Retina (tissue), 1 donor: Measurements from ENCODE around the gene LMNTD2.

Experiments
- DNase-seq: peaks from one replicate; pipeline ENCODE4 v3.0.0-alpha.2; 2016

LMNTD2 gene

DNA sequence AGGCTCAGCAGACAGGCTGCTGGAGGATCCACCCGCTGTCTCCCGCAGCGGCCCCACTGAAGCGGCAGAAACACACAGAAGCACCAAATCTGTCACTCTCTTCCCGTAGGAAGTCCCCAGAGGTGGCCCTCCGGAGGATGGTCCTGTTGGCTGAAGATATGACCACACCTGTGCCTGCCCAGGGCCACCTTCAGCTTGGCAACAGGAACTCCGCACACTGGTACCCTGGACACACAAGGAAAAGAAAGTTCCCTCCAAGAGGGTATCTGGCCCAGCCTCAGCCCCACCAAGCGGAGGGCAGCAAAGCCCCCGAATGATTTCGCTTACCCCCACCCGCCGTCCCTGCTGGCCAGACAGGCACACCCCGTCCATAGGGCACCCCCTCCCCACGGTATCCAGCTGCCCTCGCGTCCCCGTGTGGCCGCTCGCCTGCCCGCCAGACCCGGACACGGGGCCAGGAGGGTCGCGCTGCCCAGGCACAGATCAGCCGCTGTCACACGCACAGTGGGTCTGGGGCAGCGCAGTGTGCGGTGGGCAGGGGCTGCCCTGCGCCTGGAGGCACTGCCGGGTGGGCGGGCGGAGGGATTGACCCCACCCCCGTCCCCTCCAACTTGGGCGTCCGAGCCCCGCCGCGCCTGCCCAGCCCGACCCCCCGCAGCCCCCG, 7.2 kb upstream of the LMNTD2 start:
- peak; percentile 55 for DNase-seq

DNA sequence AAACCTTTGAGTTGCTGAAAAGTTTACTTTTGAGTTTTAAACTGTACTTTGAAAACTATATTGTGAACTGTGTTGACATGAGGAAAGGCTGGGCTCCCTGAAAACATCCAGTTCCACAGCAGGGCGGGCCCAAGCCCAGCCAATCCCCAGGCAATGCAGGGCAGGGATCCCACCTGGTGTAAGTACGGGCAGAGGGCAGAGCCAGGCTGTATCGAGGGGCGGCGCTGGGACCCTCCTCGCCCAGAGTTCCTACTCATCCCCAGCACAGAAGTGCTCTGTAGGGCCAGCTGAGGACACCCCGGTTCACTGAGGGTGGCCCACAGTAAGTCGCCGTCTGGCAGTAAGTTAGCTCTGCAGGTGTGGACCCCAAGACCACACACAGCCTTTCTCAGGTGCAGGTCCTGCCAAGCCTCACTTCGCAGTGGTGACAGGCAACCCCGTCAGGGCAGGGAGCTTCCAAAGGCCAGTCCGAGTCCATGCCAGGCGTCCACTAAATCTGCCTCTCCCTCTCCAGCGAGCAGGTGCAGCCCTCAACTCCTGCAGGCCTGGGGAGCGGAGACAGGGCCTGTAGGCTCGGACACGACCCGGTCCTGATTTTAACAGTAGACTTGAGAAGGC, 6.6 kb upstream of the LMNTD2 start:
- DNase-seq: no peak

DNA sequence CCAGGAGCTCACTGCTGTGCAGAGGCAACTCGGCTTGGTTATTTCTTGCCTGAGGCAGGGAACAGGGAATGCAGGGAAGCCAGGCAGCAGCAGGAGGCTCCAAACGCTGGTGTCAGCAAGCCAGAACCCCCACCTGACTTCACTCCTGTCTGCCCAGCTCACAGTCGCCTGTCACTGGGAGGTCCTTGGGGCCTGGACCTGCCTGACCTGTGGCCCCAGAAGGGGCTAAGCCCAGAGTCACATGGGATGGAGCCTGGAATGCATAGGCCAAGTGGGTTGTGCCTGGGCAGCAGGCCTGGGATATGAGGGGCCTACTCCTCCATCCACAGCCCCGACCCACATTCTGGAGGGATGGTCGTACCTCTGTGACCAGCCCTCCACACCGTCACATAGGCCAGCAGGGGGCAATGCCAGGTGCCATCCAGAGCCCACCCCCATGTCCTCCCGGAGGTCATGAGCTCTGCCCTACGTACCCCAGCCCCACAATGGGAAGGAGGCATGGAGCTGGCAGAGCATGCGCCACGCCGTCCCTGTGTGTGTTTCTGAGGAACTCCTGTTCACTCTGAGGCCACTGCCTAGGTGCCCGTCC, 5.5 kb upstream of the LMNTD2 start:
- no peak for DNase-seq

DNA sequence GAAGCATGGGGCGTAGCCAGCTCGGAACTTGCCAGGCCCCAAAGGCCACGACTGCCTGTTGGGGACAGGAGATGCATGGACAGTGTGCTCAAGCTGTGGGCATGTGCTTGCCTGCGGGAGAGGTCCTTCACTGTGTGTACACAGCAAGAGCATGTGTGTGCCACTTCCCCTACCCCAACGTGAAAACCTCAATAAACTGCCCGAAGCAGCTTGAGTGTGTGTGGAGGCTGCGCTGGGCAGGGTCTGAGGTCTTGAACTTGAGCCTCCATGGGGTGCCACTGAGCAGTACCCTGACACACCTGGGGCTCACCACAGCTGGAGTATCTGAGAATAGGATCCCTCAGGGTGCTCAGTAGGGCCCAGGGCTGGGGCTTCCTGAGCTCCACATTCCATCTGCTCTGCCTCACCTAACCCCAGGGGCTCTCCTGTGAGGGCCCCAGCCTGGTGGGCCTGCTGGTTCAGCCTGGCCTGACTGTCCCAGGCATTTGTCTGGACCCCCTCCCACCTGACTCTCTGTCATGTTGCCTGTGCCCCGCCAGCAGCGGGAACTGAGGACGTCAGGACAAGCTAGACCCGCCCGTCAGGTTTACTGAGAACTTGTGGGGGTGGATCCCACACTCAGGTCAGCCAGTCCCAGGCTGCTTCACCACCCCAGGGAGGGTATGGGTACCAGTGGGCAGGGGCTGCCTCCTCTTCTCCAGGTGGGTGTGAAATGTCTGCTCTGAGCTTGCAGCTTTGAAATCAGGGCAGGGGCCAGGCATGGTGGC, 3.5 kb upstream of the LMNTD2 start:
- no peak for DNase-seq

DNA sequence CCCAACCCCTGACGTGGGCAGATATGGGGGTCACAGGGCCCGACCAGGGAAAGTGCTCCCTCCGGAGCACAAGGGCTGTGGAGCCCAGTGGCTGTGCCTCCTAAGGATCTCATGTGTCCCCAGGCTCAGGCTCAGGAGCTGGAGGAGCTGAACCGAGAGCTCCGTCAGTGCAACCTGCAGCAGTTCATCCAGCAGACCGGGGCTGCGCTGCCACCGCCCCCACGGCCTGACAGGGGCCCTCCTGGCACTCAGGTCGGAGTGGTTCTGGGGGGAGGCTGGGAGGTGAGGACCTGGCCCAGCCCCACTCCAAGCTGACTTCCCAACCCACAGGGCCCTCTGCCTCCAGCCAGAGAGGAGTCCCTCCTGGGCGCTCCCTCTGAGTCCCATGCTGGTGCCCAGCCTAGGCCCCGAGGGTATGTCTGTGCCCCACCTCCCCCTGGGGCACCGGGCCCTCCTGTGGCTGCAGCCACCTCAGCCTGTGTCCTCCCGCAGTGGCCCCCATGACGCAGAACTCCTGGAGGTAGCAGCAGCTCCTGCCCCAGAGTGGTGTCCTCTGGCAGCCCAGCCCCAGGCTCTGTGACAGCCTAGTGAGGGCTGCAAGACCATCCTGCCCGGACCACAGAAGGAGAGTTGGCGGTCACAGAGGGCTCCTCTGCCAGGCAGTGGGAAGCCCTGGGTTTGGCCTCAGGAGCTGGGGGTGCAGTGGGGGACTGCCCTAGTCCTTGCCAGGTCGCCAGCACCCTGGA, 2.7 kb upstream of the LMNTD2 start:
- no peak for DNase-seq

DNA sequence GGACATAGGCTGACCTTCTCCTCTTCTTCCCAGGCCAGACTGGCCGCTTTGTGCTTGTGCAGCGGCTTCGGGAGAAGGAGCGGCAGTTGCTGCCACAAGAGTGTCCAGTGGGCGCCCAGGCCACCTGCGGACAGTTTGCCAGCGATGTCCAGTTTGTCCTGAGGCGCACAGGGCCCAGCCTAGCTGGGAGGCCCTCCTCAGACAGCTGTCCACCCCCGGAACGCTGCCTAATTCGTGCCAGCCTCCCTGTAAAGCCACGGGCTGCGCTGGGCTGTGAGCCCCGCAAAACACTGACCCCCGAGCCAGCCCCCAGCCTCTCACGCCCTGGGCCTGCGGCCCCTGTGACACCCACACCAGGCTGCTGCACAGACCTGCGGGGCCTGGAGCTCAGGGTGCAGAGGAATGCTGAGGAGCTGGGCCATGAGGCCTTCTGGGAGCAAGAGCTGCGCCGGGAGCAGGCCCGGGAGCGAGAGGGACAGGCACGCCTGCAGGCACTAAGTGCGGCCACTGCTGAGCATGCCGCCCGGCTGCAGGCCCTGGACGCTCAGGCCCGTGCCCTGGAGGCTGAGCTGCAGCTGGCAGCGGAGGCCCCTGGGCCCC, 1.6 kb upstream of the LMNTD2 start:
- DNase-seq: no peak

DNA sequence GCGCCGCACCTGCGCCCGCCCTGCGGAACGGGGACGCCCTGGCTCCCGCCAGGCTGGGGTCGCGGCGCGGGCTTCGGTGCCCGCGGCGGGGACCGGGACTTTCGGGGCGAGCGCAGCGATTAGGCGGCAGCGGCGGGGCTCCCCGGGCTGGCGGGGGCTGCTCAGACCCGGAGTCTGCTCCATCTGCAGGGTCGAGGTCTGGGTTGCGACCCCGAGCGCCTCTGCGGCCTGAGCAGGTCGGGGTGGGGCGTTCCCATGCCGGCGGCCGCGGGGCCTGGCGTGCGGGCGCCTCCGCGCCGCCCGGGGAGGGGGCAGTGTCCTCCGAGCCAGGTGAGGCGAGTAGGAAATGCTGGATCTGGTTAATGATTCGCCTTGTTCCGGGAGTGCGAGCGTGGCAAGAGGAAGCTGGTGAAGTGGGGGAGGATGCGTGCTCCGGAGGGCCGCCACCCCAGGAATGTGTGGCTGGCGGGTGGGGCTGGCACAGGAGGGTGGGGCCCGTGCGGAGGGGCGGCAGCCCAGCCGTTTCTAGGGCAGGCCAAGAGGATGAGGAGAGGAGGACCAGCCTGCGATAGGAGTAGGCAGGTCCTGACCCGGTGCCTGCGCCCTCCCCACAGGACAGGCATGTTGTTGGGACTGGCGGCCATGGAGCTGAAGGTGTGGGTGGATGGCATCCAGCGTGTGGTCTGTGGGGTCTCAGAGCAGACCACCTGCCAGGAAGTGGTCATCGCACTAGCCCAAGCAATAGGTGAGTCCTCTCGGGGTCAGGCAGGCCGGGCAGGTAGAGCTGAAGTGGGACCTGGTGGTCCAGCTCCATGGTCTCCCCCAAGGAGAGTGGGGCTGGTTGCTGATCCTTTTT, 838 bp upstream of the LMNTD2 start:
- DNase-seq: no peak

DNA sequence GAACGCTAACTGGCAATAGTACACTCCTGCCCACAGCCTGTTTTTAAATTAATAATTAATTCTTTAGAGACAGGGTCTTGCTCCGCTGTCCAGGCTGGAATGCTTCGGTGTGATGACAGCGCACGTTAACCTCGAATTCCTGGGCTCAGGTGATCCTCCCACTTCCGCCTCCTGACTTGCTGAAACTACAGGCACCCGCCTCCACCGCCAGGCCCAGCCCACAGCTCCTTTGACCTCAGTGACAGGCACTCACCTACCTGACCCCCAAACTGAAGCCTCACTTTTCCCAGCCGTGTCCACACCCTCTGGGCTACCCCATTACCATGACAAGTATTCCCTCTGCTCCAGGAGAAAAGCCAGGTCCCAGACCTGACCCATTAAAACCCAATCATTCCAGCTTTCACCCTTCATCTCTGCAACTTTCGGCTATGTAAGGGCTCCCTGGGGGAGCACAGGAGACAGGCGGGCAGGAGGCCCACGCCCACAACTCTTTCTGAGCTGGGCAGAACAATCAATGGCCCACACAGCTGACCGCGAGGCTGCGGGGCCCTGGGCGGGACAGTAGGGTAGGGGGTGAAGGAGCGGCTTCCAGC, 730 bp downstream of the LMNTD2 start:
- DNase-seq: no peak

DNA sequence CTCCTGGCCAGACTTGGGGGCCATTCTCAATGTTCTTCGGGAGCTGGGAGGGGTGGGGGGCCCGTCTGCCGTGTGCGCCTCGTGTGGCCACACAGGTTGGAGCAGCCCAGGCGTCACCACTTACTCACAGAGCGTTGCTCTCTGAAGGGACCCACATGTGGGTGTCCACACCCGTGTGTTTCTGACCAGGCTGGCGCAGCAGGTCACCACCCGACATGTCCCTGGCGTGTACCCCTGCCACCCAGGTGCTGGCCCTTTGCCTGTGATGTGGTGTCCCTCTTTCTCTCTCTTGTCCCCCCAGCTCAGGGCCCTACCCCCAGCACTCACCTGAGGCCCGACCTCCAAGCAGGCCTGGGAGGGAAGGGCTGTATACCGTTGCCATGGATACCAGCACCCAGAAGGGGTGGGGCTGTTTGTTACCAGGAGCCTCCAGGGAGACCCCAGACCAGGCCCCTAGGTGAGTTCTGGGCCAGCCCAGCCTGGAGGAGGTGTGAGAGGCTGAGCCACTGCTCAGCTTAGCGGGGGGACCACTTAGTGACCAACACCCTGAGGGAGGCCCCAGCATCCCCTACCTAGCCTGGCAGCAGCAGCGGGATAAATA, 1.4 kb downstream of the LMNTD2 start:
- no peak for DNase-seq

DNA sequence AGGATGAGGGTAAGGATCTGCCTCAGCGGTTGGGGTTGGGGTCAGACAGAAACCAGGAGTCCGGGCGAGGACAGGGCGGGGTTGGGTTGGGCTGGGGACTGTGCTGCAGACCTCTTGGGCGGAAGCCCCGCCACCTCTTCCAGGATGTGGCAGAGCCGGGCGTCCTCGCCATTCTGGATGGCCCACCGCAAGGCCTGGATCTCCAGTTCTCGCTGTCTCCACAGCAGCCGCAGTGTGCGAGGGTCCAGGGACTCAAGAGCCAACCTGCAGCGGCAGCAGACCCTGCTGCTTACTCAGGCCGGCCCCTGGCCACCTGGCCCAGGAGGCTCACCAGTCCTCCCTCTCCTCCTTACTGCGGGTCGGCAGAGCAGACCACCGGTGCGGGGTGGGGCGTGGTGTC, 2.0 kb downstream of the LMNTD2 start:
- no peak for DNase-seq

DNA sequence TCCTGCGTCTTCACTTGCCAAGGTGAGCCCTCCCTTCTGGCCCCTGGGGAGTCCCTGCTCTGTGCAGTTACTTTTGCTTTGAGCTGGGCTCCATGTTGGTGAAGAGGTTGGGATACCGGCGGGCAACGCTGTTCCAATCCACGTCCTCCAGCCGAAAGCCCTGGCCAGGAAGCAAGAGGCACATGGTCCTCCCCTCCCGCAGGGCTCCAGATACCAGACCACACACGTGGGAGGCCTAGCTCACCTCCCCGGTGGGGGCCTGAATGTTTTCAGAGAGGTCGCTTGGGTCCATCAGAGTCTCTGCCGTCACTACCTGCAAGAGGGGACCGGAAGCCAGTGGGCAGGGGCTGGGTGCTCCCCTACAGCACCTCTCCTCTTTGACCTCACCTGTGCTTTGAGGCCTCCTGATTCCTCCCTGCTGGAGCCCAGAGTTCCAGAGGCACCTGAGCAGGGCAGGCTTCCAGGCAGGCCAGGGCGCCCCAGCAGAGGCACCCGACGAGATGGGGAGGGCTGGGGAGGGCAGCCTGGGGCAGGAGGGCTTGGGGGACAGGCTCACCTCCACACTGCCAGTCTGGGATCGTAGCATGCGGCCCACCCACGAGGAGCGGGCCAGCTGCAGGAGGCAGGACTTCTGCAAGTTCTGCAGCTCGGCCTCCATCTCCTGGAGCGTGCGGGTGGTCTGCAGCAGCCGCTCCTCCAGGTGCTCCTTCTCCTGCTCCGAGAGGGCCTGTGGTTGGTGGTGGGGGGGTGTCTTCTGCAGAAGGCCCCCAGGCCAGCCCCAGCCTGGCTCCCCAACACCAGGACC, 3.0 kb downstream of the LMNTD2 start:
- peak; percentile 3 for DNase-seq

DNA sequence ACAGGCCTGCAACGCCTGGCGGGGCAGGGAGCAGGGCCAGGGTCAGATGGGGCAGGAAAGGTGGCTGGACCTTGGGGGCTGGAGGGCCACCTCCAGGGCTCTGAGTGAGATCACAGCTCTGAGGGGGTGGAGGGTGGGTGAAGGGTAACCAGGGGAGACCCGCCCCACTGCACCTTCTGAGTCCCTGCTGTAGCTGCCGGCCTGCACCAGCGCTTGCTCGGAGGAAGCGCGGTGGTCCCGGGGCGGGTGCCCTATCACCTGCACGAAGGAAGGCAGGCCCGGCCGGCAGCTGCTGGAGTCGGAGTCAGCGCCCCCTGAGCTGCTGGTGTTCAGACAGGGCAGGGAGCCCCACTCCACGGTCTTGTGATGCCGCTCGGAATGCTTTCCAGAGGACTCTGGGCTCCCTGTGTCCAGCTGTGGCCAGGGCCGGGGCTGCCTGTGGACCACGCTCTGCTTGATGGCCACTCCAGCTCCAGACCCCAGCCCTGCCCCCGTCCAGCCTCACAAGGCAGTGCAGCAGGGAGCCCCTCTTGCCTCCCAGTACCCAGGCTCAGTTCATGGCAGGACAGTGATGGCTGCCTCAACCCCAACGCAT, 3.8 kb downstream of the LMNTD2 start:
- DNase-seq: no peak

DNA sequence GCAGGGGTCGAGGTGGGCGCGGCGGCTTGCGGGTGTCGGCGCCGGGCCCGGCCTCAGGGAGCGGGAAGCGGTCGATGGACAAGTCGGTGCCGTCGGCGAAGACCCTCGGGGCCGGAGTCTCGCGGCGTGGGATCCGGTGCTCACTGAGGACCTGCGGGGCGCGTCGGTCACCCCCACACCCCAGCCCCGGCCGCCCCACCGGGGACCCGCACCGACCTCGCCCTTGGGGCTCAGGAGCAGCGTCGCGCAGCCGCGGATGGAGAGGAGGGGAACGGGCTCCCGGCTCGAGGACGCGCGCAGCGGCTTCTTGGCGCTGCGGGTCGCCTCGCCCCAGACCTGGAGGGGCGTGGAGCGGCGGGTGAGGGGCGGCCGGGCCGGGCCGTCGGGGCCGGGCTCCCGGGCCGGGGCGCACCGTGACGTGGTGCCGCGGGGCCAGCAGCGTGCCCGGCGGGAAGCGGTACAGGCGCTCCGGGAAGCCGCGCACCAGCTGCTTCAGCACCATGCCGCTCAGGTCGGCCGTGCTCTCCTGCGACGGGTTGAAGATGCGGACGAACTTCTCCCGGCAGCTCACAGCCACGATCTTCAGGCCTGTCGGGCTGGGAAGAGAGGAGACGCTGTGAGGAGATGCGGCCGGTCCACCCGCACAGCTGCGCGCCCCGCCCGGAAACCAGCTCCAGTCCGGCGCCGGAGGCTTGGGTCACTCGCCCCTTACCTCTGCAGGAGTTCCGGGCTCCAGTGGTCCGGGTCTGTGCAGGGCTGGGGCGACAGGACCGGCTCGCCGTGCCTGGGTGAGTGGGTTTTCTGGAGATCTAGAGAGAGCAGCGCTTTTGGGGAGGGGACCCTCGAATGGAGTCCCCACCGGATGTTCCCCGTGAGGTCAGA, 4.5 kb downstream of the LMNTD2 start:
- peak; percentile 46 for DNase-seq

DNA sequence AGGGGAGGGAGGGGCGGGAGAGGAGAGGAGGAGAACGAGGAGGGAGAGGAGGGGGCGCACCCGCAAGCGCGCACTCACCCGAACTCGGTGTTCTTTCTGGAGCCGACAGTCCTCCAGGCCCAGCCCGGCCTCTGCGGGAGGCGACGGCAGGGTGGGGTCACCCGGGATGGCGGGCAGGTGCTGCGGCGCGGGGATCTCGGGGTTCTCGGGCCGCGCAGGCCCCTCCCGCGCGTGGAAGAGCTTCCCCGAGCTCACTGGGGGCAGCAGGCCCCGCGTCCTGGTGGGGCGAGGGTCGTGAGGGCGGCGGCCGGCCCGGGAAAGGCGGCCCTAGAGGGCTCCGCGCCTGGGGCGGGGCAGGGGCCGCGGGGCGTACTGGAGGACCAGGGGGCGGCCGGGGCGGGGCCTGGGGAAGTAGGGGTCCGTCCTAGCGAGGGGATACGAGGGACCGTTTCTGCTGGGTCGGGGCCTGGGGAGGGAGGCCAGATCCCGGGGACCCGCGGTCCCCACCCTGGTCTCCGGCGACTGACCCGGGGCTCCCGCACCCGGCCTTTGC, 5.2 kb downstream of the LMNTD2 start:
- peak; percentile 66 for DNase-seq

DNA sequence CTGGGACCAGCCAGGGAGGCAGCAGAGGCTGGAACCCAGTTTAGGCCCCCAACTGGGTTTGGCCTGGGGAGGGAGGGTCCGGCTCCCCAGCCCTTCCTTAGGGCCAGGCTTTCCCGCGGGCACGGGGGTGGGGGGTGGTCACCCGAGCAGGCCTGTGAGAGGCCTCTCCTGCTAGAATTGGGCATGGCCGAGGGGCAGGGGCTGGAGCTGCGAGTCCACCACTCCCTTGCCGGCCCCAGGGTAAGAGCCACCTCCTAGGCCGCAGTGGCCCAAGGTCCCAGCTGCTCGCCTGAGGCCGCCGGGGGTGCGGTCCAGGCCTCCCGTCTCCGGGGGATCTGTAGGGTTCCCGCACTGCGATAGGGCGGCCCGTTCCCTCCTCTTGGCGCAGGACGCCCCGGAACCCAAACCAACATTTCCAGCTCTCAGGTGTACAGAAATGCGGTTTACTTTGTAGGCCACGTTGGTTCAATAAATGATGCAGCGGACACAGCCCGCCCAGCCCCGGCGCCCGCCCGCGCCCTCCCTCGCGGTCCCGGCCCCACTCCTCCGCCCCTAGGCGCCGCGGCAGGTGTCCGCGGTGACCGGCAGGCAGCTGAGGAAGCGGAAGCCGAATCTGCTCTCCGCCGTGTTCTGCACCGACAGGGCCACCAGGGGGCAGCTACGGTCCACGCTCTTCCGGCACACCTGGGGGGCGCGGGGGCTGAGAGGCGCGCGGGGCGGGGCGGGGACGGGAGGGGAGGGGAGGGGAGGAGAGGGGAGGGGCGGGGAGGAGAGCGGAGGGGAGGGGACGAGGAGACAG, 5.9 kb downstream of the LMNTD2 start:
- peak; percentile 66 for DNase-seq

DNA sequence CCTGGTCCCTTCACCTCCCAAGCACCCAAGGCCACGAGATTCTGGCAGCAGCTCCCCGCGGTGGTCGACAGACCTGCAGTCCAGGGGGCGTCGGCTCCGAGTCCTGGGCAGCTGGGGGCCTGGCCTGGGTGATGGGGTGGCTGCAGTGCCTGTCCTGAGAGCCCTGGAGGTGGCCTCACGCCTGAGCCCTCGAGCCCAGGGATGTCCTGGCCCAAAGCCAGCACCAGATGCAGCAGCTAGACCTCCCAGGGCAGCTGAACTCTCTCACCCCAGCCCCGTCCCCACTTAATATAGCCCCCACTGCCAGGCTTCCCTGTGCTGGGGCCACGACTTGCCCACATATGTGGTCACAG, 6.6 kb downstream of the LMNTD2 start:
- no peak for DNase-seq
